Liver (tissue), 9 donors: ENCODE measurements around the gene LGALS7. TPM values are rescaled to one million over a fixed set of nuclear protein-coding genes. Genes with fewer than 3 reads are reported as not detected.

ENCODE experiments used
- DNase-seq: peaks from one replicate; pipeline ENCODE4 v3.0.0-alpha.2; 2017; ENCODE audit warnings: low spot score
- H3K27ac ChIP-seq, 2 donors: one replicate each; pipeline ENCODE4 v1.7.0; 2013; ENCODE audit warnings: inconsistent platforms in 2 of 2, low read length in 2 of 2, control low read depth in 1 of 2, low read depth in 1 of 2, mild to moderate bottlenecking in 1 of 2
- H3K27me3 ChIP-seq, 4 donors: one replicate each; pipeline versions ENCODE4 v1.6.1 to v1.7.0; 2013; ENCODE audit warnings: low read length in 3 of 4, inconsistent platforms in 1 of 4, mild to moderate bottlenecking in 1 of 4, moderate library complexity in 1 of 4; ENCODE audit not compliant: control insufficient read depth in 4 of 4, insufficient read depth in 4 of 4
- H3K36me3 ChIP-seq, 4 donors: one replicate each; pipeline versions ENCODE4 v1.6.1 to v1.7.0; 2013; ENCODE audit warnings: low read length in 3 of 4, mild to moderate bottlenecking in 3 of 4, low read depth in 1 of 4, moderate library complexity in 1 of 4; ENCODE audit not compliant: control insufficient read depth in 4 of 4, insufficient read depth in 3 of 4
- H3K4me1 ChIP-seq, 4 donors: one replicate each; pipeline versions ENCODE4 v1.6.1 to v1.7.0; 2013; ENCODE audit warnings: low read length in 3 of 4, mild to moderate bottlenecking in 3 of 4, moderate library complexity in 1 of 4; ENCODE audit not compliant: control insufficient read depth in 4 of 4, insufficient read depth in 4 of 4
- H3K4me3 ChIP-seq, 3 donors: one replicate each; pipeline versions ENCODE4 v1.6.1 to v1.7.0; 2013; ENCODE audit warnings: low read length in 3 of 3, control low read depth in 1 of 3, low read depth in 1 of 3, mild to moderate bottlenecking in 1 of 3
- H3K9ac ChIP-seq, 2 donors: one replicate each; pipeline ENCODE4 v1.7.0; 2013; ENCODE audit warnings: low read length in 2 of 2, mild to moderate bottlenecking in 2 of 2, moderate library complexity in 2 of 2, control low read depth in 1 of 2, low read depth in 1 of 2
- H3K9me3 ChIP-seq, 4 donors: one replicate each; pipeline versions ENCODE4 v1.6.1 to v1.7.0; 2013; ENCODE audit warnings: low read length in 3 of 4; ENCODE audit not compliant: control insufficient read depth in 4 of 4
- ATF3 ChIP-seq: IDR thresholded peaks from 2 replicates; pipeline ENCODE4 v1.6.1; 2016; ENCODE audit warnings: antibody characterized with exemption
- CTCF ChIP-seq: fragments of 150-350 bp; IDR thresholded peaks from 2 replicates; pipeline ENCODE4 v1.5.1; 2017; ENCODE audit warnings: improper control_type of control experiment, low read depth, low read length; ENCODE audit not compliant: missing input control
- EGR1 ChIP-seq, 2 donors: IDR thresholded peaks; 2 replicates each; pipeline ENCODE4 v1.6.1; 2016 to 2018; ENCODE audit warnings: antibody characterized with exemption in 2 of 2, low read depth in 2 of 2
- FOXA1 ChIP-seq: IDR thresholded peaks from 2 replicates; pipeline ENCODE4 v1.6.1; 2016; ENCODE audit warnings: antibody characterized with exemption
- FOXA2 ChIP-seq: IDR thresholded peaks from 2 replicates; pipeline ENCODE4 v1.6.1; 2016; ENCODE audit warnings: antibody characterized with exemption
- GABPA ChIP-seq, 2 donors: IDR thresholded peaks in 1 of 2; conservative IDR thresholded peaks in 1 of 2; 2 replicates each; pipeline ENCODE4 v1.6.1; 2016; ENCODE audit warnings: antibody characterized with exemption in 2 of 2, mild to moderate bottlenecking in 1 of 2, moderate library complexity in 1 of 2
- HNF4A ChIP-seq, 2 donors: conservative IDR thresholded peaks; 2 replicates each; pipeline ENCODE4 v1.6.1; 2016; ENCODE audit warnings: antibody characterized with exemption in 2 of 2, mild to moderate bottlenecking in 2 of 2
- HNF4G ChIP-seq: IDR thresholded peaks from 2 replicates; pipeline ENCODE4 v1.6.1; 2016; ENCODE audit warnings: antibody characterized with exemption
- JUND ChIP-seq, 2 donors: IDR thresholded peaks; 2 replicates each; pipeline ENCODE4 v1.6.1; 2016; ENCODE audit warnings: antibody characterized with exemption in 2 of 2
- MAX ChIP-seq: IDR thresholded peaks from 2 replicates; pipeline ENCODE4 v1.6.1; 2016; ENCODE audit warnings: antibody characterized with exemption
- NR2F2 ChIP-seq: IDR thresholded peaks from 2 replicates; pipeline ENCODE4 v1.6.1; 2016; ENCODE audit warnings: antibody characterized with exemption
- RAD21 ChIP-seq, 2 donors: IDR thresholded peaks; 2 replicates each; pipeline ENCODE4 v1.6.1; 2016; ENCODE audit warnings: antibody characterized with exemption in 2 of 2, mild to moderate bottlenecking in 2 of 2
- REST ChIP-seq: IDR thresholded peaks from 2 replicates; pipeline ENCODE4 v1.6.1; 2016; ENCODE audit warnings: antibody characterized with exemption, mild to moderate bottlenecking
- RXRA ChIP-seq, 2 donors: IDR thresholded peaks; 2 replicates each; pipeline ENCODE4 v1.6.1; 2017 to 2018; ENCODE audit warnings: antibody characterized with exemption in 2 of 2, mild to moderate bottlenecking in 1 of 2
- SP1 ChIP-seq: IDR thresholded peaks from 2 replicates; pipeline ENCODE4 v1.6.1; 2018; ENCODE audit warnings: antibody characterized with exemption, mild to moderate bottlenecking
- TAF1 ChIP-seq: conservative IDR thresholded peaks from 2 replicates; pipeline ENCODE4 v1.6.1; 2016; ENCODE audit warnings: antibody characterized with exemption, mild to moderate bottlenecking
- YY1 ChIP-seq: IDR thresholded peaks from 2 replicates; pipeline ENCODE4 v1.6.1; 2016; ENCODE audit warnings: antibody characterized with exemption, mild to moderate bottlenecking
- ZBTB33 ChIP-seq: IDR thresholded peaks from 2 replicates; pipeline ENCODE4 v1.6.1; 2016; ENCODE audit warnings: antibody characterized with exemption
- WGBS: extraction: QIAGEN DNeasy Blood & Tissue Kit; methylation state at CpG from one replicate; pipeline ENCODE4 v1.1.7; 2013; 5-methylcytosine and 5-hydroxymethylcytosine counted together
- polyA plus RNA-seq, 2 donors: library from polyadenylated mRNA; stranded (reverse) in 1 of 2; unstranded in 1 of 2; fragments of 200-250 nt in 1 of 2; fragments of >200 nt in 1 of 2; fragmentation: Nextera tagmentation in 1 of 2; extraction: Ambion mirVana in 1 of 2; gene quantifications; one replicate each; pipeline versions ENCODE4 v1.2.1 to v1.2.3, GENCODE V29; 2013 to 2015
- total RNA-seq, 2 donors: library from RNA; depleted of rRNA; stranded (reverse); fragments of >200 nt; gene quantifications; one replicate each; pipeline ENCODE4 v1.2.3, GENCODE V29; 2014
- donor health status: healthy.
- donor health status: healthy.
- donor health status: healthy.
- donor health status: healthy.
- donor health status: healthy.

Gene LGALS7
- total and polyA plus RNA-seq, 4 donors = not detected

GRCh38 chr19:38765214-38765613 is 8.1 kb downstream of the LGALS7 start:
- H3K36me3 ChIP-seq = no peaks in the 10 kb centered on the region
- TF ChIP-seq RXRA (IDR thresholded peaks at IDR 0.05) (no peak), MAX (no peak), TAF1 (no peak), CTCF (no peak), NR2F2 (no peak), YY1 (no peak), HNF4G (no peak), ATF3 (no peak), SP1 (no peak), RAD21 (IDR thresholded peaks at IDR 0.05) (no peak), FOXA2 (no peak), ZBTB33 (no peak), EGR1 (IDR thresholded peaks at IDR 0.05; ENCODE audit: low read depth in 2 of 2) (no peak), HNF4A (conservative IDR thresholded peaks at IDR 0.05) (no peak), JUND (IDR thresholded peaks at IDR 0.05) (no peak), GABPA (IDR thresholded peaks at IDR 0.05 in 1 of 2, conservative IDR thresholded peaks at IDR 0.05 in 1 of 2) (no peak), FOXA1 (no peak), REST (no peak)
- H3K4me1 ChIP-seq = peaks cover 0 to 1% (median 0%) of the 10 kb centered on the region in 4 donors
- no peak overlapping the region for H3K4me3 ChIP-seq
- whole genome bisulfite sequencing = 97% methylated on average over 2 of the region's 2 CpGs
- H3K27me3 ChIP-seq = no peaks in the 10 kb centered on the region
- no peak overlapping the region for H3K27ac ChIP-seq
- no peak for DNase-seq
- H3K9me3 ChIP-seq = no peaks in the 10 kb centered on the region
- no peak overlapping the region for H3K9ac ChIP-seq
